ENCODE measurements around the gene SLC48A1.

Gene SLC48A1

GRCh38 chr12:47744005-47744651 lies 28.9 kb upstream of the SLC48A1 start:
- no peak for DNase-seq (ENCODE audit: low read depth, low spot score)

- no peak for DNase-seq (ENCODE audit: low read depth, low spot score)
These were observed 28.1 kb upstream of the SLC48A1 start for GRCh38 chr12:47744778-47745436.

GRCh38 chr12:47745485-47746041 lies 27.5 kb upstream of the SLC48A1 start:
- DNase-seq (ENCODE audit: low read depth, low spot score), result no peak

DNA sequence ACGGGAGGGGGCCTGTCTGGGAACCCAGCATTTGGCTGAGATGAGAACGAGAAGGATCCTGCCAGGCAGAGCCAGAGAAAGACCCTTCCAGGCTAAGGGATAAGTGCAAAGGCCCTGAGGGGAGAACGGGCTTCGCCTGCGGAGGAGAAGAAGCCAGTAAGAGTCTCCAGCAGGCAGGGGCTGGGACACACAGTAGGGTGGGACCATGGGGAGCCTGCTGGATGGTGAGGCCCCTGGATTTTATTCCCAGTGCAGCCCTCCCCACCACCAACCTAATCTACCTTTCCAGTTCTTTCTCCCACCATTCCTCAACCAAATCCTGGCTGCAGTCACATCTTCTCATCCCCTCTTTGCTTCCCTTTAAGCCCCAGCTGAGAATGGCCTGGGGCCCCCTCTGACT lies 27.0 kb upstream of the SLC48A1 start:
- DNase-seq (ENCODE audit: low read depth, low spot score), result no peak

- no peak for DNase-seq (ENCODE audit: low read depth, low spot score)
These were observed 26.5 kb upstream of the SLC48A1 start for GRCh38 chr12:47746523-47746922.

DNA sequence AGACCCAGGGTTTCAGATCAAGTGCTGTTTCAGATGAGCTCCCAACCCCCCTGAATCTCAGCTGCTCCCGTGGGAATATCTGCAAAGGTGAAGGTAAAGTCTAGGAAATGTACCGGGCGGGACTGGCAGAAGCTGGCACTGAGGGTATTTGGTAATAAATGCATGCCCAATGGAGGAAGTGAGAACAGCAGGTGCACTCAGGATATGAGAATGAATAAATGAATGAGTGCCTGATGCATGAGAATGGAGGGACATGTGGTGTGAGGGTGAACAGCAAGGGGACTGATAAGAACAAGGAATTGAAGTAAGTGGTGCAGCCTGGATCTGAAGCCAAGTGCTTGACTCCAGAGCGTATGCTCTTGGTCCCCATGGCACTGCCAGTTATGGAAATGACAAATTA lies 25.9 kb upstream of the SLC48A1 start:
- DNase-seq (ENCODE audit: low read depth, low spot score), result no peak

GRCh38 chr12:47747596-47748506 lies 25.2 kb upstream of the SLC48A1 start:
- no peak for DNase-seq (ENCODE audit: low read depth, low spot score)

DNA sequence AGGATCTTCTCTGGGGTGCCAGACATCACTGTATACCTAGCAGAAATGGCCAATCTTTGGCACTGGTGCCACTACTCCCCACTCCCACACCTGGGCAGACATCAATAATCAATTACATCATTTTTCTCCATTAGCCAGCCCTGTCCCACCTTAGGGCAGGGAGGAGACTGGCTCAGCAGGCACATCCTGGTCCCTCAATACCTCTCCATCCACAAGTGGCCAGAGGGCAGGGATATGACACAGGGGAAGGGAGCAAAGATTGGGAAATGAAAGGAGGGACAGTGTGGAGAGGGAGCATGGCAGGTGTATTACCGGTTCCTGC lies 24.6 kb upstream of the SLC48A1 start:
- no peak for DNase-seq (ENCODE audit: low read depth, low spot score)

DNA sequence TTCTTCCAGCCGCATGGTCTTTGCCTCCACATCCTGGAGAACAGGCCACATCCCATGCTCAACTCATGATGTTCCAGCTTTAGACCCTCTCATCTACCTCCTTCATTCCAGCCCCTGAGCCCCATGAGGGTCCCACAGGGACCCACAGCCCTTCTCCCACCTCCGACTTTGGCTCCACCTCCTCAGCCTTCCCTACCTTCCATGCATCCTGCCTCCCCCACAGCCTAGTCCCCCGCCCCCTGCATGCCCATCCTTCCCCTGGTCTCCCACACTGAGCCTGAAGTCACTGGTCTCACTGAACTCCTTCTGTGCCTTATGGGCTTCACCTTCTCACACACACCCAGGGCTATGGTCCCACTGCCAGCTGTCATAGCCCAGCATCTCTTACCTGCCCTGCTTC lies 24.1 kb upstream of the SLC48A1 start:
- no peak for DNase-seq (ENCODE audit: low read depth, low spot score)

DNA sequence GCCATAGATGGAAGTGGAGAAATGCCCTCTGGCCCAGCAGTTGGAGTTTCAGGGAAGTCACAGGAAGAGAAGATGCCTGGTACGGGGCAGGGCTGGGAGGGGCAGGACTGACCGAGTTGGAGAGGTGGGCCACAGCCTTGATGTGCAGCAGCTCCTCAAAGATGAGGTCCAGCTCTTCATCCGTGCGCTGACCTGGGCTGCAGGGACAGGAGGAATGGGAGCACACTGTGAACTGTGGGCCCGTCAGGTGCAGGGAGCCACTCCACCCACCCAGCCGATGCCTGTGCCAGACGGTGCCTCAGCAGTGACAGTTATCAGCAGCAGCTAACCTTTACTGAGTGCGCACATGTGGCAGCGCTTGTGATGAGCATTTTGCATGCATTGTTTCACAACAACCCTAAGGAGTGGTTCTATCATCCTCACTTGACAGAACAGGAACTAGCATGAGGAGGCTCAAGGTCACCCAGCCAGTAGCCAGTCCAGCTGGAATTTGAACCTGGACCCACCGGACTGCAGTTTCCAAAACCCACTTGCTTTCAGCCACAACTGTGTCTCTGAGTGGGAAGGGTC lies 22.7 kb upstream of the SLC48A1 start:
- DNase-seq (ENCODE audit: low read depth, low spot score), result no peak

DNA sequence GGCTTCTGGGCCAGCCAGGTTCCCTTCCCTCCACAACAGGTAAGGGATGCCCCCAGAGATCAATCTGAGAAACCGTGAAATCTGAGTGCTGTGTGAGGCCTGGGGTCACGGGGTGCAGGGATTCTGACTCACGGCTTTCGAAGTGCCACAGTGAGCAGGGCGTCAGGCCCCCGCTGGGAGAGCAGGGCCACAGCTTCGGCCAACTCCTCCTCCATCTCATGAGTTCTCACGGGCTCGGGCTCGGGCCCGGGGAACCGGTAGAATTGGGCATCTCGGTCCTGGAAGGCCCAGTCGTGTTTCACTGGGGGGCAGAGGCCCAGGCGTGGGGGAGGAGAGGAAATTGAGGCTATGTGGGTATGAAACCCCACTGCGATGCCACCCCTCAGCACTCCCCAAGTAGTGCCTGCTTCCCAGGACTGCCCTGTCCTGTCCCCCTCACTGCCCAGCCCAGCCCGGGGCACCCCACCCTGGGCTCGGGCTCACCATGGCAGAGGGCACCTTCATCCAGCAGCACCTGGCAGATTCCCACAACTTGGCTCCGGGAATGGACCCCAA lies 22.0 kb upstream of the SLC48A1 start:
- no peak for DNase-seq (ENCODE audit: low read depth, low spot score)

DNA sequence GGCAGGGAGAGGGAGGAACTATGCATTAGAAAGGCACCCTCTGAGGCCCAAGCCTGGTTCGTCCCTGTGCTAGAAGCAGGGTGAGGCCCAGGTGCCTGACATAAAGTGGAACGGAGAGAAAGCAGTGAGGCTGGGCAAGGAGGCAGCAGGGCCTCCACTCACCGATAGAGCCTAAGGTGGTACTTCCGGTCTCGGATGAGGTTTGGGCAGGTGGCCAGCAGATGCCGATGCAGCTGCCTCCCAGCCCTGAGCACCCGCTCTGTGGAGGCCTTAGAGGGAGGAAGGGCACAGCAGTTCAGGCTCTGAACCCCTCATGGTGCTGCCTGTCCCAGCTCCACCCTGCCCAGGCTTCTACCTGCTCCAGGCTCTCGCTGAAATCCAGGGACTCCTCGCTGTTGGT lies 21.5 kb upstream of the SLC48A1 start:
- no peak for DNase-seq (ENCODE audit: low read depth, low spot score)

- DNase-seq (ENCODE audit: low read depth, low spot score), result no peak
These were observed 20.9 kb upstream of the SLC48A1 start for GRCh38 chr12:47752121-47752520.

GRCh38 chr12:47752552-47752951 lies 20.5 kb upstream of the SLC48A1 start:
- DNase-seq (ENCODE audit: low read depth, low spot score), result no peak

DNA sequence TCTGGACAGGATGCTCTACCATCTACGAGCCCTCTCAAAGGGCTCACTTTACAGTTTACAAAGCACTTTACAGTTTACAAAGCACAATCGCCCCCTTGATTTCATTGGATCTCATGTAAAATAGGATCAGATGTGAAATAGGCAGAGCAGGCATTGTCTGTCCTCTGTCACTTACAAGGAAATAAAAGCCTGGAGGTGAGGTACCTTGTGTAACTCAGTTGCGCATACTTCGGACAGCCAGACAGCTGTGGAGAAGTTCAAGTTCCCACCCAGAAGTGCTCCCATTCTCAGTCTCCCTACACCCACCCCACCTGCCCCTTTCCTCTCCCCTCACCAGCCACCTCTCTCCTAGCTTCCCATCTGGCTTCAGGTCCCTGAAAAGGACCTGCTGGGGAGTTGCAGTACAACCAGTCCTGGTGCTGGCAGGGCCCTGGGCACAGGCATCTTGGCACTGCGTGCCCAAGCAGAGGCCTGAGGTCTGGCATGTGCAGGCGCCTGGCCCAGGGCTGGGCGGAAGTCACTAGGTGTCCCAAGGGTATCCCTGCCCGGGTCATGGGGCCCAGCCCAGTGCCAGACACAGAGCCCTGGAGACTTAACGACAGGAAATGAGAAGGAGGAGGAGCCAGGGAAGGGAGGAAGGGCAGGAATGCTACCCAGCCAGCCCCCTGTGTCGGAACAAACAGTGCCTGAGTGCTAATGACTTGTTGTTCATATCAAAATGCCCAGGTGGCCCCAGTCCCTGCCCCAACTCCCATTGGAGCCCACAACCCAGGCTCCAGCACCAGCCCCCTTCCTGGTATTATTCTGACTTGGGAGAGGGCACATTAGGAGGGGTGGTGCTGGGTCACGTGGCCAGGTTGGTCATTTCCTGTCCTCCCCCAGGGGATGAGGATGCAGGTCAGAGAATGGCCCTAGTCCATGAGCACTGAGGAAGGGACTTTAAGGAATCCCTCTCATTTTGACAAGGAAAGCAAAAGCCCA lies 19.7 kb upstream of the SLC48A1 start:
- DNase-seq (ENCODE audit: low read depth, low spot score), result no peak

- DNase-seq (ENCODE audit: low read depth, low spot score), result no peak
These were observed 18.9 kb upstream of the SLC48A1 start for GRCh38 chr12:47754126-47754525.

- no peak for DNase-seq (ENCODE audit: low read depth, low spot score)
These were observed 18.2 kb upstream of the SLC48A1 start for GRCh38 chr12:47754881-47755280.

DNA sequence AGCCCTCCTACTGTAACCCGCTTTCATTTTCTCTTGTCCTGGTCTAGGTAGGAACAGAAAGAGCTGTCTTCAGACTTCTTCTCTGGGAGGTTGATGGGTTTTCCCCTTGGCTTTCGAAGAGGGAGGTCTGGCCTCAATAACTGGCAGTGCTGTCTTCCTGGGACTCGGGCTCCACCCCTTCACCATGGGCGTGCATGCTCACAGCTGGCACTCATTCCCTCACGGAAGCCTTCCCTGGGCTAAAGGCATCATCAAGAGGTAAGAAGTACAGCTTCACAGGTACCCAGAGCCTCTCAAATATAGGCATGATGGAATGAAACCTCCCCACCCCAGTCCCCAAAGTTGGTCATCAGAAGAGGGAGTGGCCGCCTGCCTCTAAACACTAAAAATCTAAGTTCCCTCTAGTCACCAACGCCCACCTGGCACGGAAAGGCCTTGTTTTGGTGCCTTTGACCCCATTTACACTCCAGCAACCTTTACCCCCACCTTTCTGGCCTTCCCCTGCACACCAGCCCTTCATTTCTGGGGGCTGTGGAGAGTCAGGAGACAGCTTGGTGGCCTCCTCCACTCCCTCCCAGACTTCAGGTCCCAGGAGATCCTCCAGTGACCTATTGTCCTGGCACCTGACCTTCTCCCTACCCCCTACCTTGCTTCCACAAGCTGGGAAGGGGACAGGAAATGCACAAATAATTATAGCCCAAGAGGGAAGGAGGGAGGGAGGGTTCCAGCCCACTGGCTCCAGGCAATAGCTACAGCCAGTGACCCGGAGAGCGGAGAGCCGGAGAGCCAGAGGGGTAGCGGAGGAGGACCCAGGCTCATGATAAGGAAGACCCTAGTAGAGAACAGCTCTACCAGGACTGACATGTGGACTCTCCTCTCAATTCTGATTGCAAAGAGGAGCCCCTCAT lies 17.1 kb upstream of the SLC48A1 start:
- no peak for DNase-seq (ENCODE audit: low read depth, low spot score)

DNA sequence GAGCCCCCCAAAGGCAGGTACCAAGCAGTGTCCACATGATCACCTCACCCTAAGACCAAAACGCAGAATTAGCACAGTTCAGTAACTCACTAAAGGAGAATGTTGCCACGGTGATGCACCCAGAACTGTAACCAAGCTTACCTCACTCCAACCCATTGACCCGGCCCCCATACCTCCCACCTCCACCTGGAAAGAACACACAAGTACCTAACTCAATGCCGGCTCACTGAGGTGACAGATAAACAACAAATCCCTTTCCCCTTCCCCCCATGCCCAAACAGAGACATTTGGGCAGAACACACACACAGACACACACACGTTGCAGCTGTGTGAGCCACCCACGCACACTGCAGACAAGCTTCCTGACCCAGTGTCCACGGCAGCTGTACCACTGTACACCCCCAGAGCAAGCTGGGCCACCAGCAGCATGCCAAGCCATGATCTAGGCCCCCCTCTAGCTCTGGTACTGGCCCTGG lies 15.6 kb upstream of the SLC48A1 start:
- no peak for DNase-seq (ENCODE audit: low read depth, low spot score)
